GM15510 (cell line): ENCODE measurements around the gene CLBA1.

ENCODE experiments used
- POLR2A ChIP-seq: IDR thresholded peaks from 3 replicates; pipeline ENCODE4 v1.6.1; 2011; ENCODE audit warnings: borderline replicate concordance; ENCODE audit not compliant: insufficient read length; ENCODE audit errors: extremely low read depth

The CLBA1 gene

GRCh38 chr14:104968541-104969401 is 16.8 kb upstream of the CLBA1 start:
- TF ChIP-seq POLR2A: no peak

DNA sequence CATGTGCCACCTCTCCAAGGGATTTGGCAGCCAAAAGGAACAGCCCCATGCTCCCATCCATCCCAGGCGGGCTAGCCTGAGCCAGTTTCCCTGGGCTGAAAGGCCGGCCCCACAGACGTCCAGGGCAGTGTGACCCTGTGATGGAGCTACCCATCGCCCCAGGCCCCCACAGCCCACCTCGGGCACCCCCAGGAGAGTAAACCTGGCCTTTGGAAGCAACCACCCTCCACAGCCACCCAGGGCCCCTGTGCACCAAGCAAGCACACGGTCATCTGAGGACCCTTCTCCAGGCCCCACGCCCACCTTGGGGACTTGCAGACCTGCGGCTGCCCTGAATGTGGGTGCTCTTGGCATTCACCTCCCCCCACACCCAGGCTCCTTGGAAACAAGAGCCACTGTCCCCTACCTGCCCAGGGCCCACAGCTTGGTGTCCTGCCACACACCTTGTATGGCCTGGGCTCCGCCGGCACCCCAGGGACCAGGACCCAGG is 15.8 kb upstream of the CLBA1 start:
- TF ChIP-seq POLR2A: no peak

GRCh38 chr14:104970231-104971068 is 15.1 kb upstream of the CLBA1 start:
- TF ChIP-seq POLR2A: no peak

GRCh38 chr14:104971447-104972240 is 13.9 kb upstream of the CLBA1 start:
- TF ChIP-seq POLR2A: no peak

DNA sequence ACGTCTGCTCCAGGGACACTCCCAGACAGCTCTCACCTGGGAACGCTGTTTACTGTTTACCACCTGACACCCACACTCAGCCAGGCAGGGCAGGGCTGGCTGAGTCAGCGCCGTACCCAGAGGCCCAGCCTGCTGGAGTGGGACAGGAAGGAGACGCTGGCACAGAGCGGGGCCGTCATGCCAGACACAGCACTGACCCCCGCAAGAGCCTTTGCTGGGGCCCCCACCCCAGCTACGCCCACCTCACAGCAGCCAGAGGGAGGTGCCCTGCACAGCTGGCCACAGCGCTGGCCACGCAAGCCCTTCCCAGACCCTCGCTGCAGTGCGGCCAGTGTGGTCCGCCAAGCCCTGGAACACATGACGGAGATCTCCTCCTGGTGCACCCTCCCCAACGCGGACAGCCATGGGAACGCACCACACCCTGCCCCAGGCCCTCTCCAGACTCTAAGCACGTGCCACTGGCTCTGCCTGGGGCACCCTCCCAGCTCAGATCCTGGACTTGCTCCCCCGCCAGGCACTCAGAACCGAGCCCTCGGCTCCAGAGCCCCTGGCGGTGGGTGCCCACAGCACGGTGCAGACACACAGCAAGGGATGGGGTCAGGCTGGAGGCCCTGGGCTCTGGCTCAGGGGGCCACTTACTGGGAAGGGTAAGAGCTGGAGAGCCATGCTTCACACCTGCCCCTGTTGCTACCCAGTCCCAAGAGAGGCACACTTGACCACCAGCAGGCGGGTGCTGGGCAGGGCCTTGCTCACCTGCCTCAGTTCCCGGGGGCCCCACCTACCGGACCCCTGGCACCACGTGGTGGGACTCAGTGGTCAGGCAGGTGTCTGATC is 13.1 kb upstream of the CLBA1 start:
- TF ChIP-seq POLR2A: no peak

DNA sequence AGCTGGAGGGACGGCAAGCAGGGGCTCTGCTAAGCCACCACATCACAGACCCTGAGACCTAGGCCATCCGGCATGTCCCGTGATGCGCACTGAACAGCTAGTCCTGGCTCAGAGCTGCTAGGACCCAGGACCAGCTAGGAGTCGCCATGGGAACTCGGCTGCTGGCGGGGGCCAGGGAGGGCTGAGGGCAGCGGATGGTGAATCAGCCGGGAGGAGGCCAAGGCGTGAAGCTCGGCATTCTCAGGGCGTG is 12.5 kb upstream of the CLBA1 start:
- TF ChIP-seq POLR2A: no peak

DNA sequence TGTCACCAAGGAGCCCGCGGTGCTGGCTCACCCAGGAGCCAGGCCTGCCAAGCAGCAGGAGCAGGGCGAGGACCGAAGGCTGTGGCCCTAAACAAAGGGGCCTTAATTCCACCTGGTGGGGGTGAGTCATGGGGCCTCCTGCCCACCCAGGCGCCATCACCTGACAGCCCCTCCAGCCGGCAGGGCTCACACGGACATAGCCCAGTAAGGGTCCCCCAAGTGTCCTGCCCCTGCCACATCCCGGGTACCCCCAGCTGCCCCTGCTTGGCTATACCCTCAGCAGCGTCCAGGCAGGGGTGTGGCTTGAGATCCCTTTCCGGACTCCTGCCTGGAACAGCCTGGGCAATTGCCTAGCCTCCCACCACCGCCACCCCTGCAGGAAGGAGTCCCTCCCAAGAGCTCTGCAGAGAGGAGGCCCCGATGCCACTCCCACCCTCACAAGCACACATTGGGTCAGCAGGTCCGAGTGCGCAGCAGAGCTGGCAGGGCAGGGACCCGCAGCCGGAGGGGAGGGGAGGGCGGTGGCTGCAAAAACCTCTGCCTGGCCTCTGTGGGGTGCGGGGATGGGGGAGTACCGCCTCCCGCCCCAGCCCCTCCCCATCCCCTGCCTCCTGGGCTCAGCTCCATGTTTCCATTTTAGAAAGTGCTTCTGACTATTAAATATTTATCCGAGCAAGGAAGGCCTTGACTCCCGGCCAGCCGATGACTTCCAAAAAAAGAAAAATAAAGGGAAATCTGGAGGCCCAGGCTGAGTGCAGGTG is 12.0 kb upstream of the CLBA1 start:
- no peak for TF ChIP-seq POLR2A

- no peak for TF ChIP-seq POLR2A
These were observed 11.4 kb upstream of the CLBA1 start for GRCh38 chr14:104974146-104974541.

GRCh38 chr14:104974665-104975390 is 10.8 kb upstream of the CLBA1 start:
- TF ChIP-seq POLR2A: no peak

GRCh38 chr14:104975481-104976197 is 9.9 kb upstream of the CLBA1 start:
- TF ChIP-seq POLR2A: no peak

DNA sequence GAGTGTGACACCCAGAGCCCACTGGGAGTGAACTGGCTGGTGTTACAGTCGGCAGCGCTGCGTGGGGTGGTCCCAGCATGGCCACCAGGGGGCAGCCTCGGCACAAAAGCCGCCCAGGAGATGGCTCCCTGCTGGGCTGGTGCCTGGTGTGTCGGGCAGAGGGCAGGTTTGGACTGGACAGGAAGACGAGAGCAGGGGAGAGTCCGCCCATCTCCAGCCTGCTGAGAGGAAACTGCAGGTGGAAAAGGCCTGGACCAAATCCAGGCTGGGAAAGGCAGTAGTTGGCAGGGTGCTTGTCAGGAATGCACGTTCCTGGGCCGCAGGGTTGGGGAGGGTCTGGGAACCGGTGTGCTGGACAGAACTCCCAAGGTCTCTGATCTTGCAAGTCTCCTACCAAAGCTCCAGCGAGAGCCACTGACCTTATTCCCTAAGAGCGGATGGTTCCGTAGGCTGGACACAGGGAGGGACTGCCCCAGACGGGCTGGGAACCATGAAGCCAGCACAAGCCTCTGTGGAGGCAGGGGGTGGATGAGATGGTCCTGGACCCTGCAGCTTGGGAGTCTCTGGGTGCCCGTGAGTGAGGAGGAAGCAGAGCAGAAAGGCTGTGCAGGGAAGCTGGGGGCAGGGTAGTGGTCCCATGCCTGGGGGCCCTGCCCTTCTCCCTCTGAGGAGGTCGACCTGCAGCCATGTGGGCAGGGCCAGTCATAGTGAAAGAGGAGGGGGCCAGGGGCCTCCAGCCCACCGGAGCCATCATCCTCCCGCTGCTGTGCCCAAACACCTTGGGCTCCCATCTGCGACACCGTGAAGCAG is 9.2 kb upstream of the CLBA1 start:
- TF ChIP-seq POLR2A: no peak

GRCh38 chr14:104977008-104977680 is 8.4 kb upstream of the CLBA1 start:
- no peak for TF ChIP-seq POLR2A
